Measurements from ENCODE around the gene CCM2L.

The CCM2L gene

DNA sequence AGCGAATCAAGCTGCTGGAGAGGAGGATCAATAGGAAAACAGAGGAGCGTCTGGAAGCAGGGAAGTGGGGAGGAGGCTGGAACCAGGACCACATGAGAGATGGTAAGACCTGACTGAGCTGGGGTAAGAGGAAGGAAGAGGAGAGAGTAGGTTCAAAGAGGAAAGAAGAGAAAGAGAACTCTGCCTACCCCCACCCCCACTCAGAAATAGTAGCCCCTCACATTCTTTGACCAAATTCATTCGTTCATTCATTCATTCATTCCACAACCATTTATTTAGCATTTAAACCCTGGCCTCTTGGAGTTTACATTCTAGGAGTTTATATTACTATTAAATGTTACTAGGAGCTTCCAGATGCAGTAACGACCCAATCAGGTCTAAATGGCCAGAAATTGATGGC, 26.0 kb downstream of the CCM2L start:
- TF ChIP-seq EZH2 (IDR thresholded peaks at IDR 0.05; ENCODE audit: borderline replicate concordance, low read depth, low read length, severe bottlenecking), result no peak
- TF ChIP-seq, protein P1, sequence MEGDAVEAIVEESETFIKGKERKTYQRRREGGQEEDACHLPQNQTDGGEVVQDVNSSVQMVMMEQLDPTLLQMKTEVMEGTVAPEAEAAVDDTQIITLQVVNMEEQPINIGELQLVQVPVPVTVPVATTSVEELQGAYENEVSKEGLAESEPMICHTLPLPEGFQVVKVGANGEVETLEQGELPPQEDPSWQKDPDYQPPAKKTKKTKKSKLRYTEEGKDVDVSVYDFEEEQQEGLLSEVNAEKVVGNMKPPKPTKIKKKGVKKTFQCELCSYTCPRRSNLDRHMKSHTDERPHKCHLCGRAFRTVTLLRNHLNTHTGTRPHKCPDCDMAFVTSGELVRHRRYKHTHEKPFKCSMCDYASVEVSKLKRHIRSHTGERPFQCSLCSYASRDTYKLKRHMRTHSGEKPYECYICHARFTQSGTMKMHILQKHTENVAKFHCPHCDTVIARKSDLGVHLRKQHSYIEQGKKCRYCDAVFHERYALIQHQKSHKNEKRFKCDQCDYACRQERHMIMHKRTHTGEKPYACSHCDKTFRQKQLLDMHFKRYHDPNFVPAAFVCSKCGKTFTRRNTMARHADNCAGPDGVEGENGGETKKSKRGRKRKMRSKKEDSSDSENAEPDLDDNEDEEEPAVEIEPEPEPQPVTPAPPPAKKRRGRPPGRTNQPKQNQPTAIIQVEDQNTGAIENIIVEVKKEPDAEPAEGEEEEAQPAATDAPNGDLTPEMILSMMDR (IDR thresholded peaks at IDR 0.05; ENCODE audit: borderline replicate concordance, extremely low read depth, low read length, poor library complexity, severe bottlenecking), result no peak
- DNase-seq, result no peak
- H3K27me3 ChIP-seq (ENCODE audit: insufficient read depth, low read length, poor library complexity), result peaks cover 21% of the 10 kb centered on the region
- no peak overlapping the region for H3K9ac ChIP-seq (ENCODE audit: low read depth, low read length)
- H3K9me3 ChIP-seq (ENCODE audit: insufficient read depth, low read length, severe bottlenecking), result no peaks in the 10 kb centered on the region
- ATAC-seq (ENCODE audit: insufficient read depth, low read depth), result no peak
- no peaks in the 10 kb centered on the region for H3K79me2 ChIP-seq (ENCODE audit: insufficient read depth, low read length)
- H3K4me2 ChIP-seq (ENCODE audit: insufficient read depth, low read length), result no peak overlapping the region
- no peaks in the 10 kb centered on the region for H3K36me3 ChIP-seq (ENCODE audit: insufficient read depth, low read length)
- no peak overlapping the region for H3K27ac ChIP-seq (ENCODE audit: low read length)
- no peak overlapping the region for H2AFZ ChIP-seq (ENCODE audit: low read depth, low read length)
- H3K4me3 ChIP-seq (ENCODE audit: low read depth in 1 of 2, low read length in 2 of 2), result no peak overlapping the region
- H4K20me1 ChIP-seq (ENCODE audit: insufficient read depth, low read length), result no peaks in the 10 kb centered on the region
- peaks cover 11% of the 10 kb centered on the region; the same call in 1 of the 2 replicates for H3K4me1 ChIP-seq (ENCODE audit: insufficient read depth, low read length)

DNA sequence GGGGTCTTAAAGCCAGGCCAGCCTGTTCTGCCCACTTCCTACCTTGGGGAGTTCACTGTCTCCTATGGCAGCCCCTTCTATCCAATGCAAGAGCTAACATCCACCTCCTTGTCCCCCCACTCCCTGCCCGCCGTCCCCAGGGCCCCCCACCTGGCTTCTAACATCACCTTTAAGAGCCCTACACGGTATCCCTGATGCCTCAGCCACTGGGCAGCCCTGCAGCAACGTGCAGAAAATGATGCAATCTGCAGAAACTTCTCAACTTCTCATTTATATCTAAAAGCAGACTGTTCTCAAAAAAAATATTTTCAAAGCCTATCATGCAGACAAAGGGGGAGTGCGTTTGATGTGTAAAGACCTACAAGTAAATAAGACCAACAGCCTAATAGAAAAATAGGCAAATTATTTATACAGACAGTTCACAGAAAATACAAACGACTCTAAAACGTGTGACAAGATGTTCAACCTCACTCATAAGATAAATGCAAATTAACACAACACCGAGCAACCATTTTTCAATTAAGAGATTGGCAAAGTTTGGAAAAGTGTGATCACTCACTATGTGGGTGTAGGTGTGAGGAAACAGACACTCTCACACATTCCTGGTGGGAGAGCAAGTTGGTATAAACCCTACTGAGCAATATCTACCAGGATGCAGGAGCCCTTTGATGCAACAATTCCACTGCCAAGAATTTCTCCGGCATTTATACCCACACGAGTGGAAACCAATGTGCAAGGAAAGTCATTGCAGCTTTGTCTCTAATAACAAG, 26.7 kb downstream of the CCM2L start:
- peaks cover 22% of the 10 kb centered on the region for H3K27me3 ChIP-seq (ENCODE audit: insufficient read depth, low read length, poor library complexity)
- no peak overlapping the region for H3K27ac ChIP-seq (ENCODE audit: low read length)
- no peak overlapping the region for H3K4me2 ChIP-seq (ENCODE audit: insufficient read depth, low read length)
- H3K36me3 ChIP-seq (ENCODE audit: insufficient read depth, low read length), result no peaks in the 10 kb centered on the region
- no peak for TF ChIP-seq EZH2 (IDR thresholded peaks at IDR 0.05; ENCODE audit: borderline replicate concordance, low read depth, low read length, severe bottlenecking)
- TF ChIP-seq, protein P1 (IDR thresholded peaks at IDR 0.05; ENCODE audit: borderline replicate concordance, extremely low read depth, low read length, poor library complexity, severe bottlenecking), result no peak
- DNase-seq, result no peak
- no peaks in the 10 kb centered on the region for H3K79me2 ChIP-seq (ENCODE audit: insufficient read depth, low read length)
- peak; percentile 27; the same call in 1 of the 3 replicates for ATAC-seq (ENCODE audit: insufficient read depth, low read depth)
- H3K4me3 ChIP-seq (ENCODE audit: low read depth in 1 of 2, low read length in 2 of 2), result no peak overlapping the region
- peaks cover 7% of the 10 kb centered on the region; the same call in 1 of the 2 replicates for H3K4me1 ChIP-seq (ENCODE audit: insufficient read depth, low read length)
- no peaks in the 10 kb centered on the region for H3K9me3 ChIP-seq (ENCODE audit: insufficient read depth, low read length, severe bottlenecking)
- H2AFZ ChIP-seq (ENCODE audit: low read depth, low read length), result no peak overlapping the region
- no peak overlapping the region for H3K9ac ChIP-seq (ENCODE audit: low read depth, low read length)
- no peaks in the 10 kb centered on the region for H4K20me1 ChIP-seq (ENCODE audit: insufficient read depth, low read length)

DNA sequence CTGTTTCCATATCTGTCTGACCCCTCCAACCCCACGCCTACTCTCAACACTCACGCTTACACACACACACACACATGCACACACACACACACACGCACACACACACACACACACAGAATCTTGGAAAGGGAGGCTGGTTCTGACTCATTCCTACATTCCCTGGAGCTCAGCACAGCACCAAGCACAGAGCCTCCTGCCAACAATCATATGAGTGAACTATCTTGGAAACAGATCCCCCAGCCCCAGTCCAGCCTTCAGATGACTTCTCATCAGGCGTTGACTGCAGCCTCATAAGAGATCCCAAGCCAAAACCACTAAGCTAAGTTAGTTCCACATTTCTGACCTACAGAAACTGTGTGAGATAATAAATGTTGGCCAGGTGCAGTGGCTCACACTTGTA, 27.7 kb downstream of the CCM2L start:
- TF ChIP-seq EZH2 (IDR thresholded peaks at IDR 0.05; ENCODE audit: borderline replicate concordance, low read depth, low read length, severe bottlenecking), result no peak
- TF ChIP-seq, protein P1 (IDR thresholded peaks at IDR 0.05; ENCODE audit: borderline replicate concordance, extremely low read depth, low read length, poor library complexity, severe bottlenecking), result no peak
- no peak overlapping the region for H3K4me2 ChIP-seq (ENCODE audit: insufficient read depth, low read length)

More for the DNA sequence above, 27.7 kb downstream of the CCM2L start:
- no peaks in the 10 kb centered on the region for H3K9me3 ChIP-seq (ENCODE audit: insufficient read depth, low read length, severe bottlenecking)
- H3K36me3 ChIP-seq (ENCODE audit: insufficient read depth, low read length), result no peaks in the 10 kb centered on the region
- H4K20me1 ChIP-seq (ENCODE audit: insufficient read depth, low read length), result no peaks in the 10 kb centered on the region
- ATAC-seq (ENCODE audit: insufficient read depth, low read depth) (no peak), DNase-seq (no peak)
- H3K4me1 ChIP-seq (ENCODE audit: insufficient read depth, low read length), result peaks cover 7% of the 10 kb centered on the region; the same call in 1 of the 2 replicates
- no peak overlapping the region for H3K4me3 ChIP-seq (ENCODE audit: low read depth in 1 of 2, low read length in 2 of 2)
- no peaks in the 10 kb centered on the region for H3K79me2 ChIP-seq (ENCODE audit: insufficient read depth, low read length)
- no peak overlapping the region for H3K27ac ChIP-seq (ENCODE audit: low read length)
- no peak overlapping the region for H3K9ac ChIP-seq (ENCODE audit: low read depth, low read length)
- H2AFZ ChIP-seq (ENCODE audit: low read depth, low read length), result no peak overlapping the region
- H3K27me3 ChIP-seq (ENCODE audit: insufficient read depth, low read length, poor library complexity), result peaks cover 25% of the 10 kb centered on the region
